ENCODE data around the gene ERP44. TPM values are rescaled to one million over a fixed set of nuclear protein-coding genes. Genes with fewer than 3 reads are reported as not detected.
A peak's percentile ranks its signal among the peaks of the same experiment; 100 is the strongest.
"Not testable (repeated sequence)": the region's sequence is repeated elsewhere in the genome, so short reads cannot be mapped to it uniquely, and the experiment has no call there.

The ERP44 gene
- total RNA-seq, 1 experiment from 2014 or later, result 20.9 TPM

DNA sequence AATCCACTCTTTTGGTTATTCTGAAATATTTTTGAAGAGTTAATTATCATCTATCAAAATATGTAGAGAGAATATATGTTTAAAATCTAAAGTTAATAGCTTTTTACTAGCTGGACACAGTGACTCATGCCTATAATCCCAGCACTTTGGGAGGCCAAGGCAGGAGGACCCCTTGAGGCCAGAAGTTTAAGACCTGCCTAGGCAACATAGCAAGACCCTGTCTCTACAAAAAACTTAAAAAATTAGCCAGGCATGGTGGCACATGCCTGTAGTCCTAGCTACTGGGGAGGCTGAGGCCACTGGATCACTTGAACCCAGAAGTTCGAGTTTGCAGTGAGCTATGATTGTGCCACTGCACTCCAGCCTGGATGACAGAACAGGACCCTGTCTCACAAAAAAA is 36.1 kb downstream of the ERP44 start:
- not testable (repeated sequence) for H4K20me1 ChIP-seq (ENCODE audit: insufficient read depth, low read depth, low read length); H3K9me2 ChIP-seq (replicated peaks; ENCODE audit: insufficient read depth, low read length); H3K36me3 ChIP-seq (ENCODE audit: insufficient read depth, low read length); DNase-seq; H2AFZ ChIP-seq (ENCODE audit: low read length); H3K27me3 ChIP-seq (ENCODE audit: low read length); H3K4me2 ChIP-seq (ENCODE audit: low read depth, low read length, poor library complexity, severe bottlenecking); H3K27ac ChIP-seq (ENCODE audit: low read length); H3K9ac ChIP-seq (ENCODE audit: low read length); H3K9me3 ChIP-seq (ENCODE audit: low read length); H3K4me3 ChIP-seq (ENCODE audit: low read length)
- H3K79me2 ChIP-seq (ENCODE audit: low read length), result peaks cover 63% of the 10 kb centered on the region
- peaks cover 64% of the 10 kb centered on the region for H3K4me1 ChIP-seq (ENCODE audit: low read length)

DNA sequence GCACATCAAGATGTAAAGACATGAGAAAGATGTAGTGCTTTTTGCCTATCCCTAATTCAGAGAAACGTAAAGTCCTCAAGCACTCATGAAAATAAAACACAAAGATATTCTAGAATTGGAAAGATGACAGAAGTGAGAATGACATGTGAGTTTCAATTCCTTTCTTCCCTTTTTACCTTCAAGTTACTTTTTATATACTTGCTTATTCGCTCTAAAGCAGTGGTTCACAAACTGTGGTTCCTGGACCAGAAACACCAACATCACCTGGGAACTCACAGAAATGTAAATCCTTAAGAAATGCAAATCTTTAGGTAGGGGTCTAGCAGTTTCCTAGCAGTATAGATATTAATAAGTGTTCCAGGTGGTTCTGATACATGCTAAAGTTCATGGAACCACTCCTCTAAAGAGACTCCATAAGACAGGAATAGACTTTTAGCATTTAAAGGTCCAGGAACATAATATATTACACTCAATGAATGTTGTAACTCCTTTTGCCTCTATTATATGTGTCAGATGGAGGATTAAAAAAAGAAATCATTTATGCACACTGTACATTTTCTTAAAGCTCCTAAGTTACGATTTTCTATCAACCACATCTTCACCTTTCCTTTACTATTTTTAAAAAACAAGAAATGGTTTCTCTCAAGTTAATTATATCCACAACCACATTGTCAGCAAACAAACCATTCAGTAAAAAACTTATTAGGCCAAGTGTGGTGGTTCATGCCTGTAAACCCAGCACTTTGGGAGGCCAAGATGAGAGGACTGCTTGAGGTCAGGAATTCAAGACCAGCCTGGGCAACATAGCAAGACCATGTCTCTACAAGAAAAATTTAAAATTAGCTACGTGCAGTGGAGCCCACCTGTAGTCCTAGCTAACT is 39.9 kb downstream of the ERP44 start:
- H3K79me2 ChIP-seq (ENCODE audit: low read length), result peaks cover 64% of the 10 kb centered on the region
- H3K27me3 ChIP-seq (ENCODE audit: low read length), result no peaks in the 10 kb centered on the region
- DNase-seq, result peak; percentile 93

DNA sequence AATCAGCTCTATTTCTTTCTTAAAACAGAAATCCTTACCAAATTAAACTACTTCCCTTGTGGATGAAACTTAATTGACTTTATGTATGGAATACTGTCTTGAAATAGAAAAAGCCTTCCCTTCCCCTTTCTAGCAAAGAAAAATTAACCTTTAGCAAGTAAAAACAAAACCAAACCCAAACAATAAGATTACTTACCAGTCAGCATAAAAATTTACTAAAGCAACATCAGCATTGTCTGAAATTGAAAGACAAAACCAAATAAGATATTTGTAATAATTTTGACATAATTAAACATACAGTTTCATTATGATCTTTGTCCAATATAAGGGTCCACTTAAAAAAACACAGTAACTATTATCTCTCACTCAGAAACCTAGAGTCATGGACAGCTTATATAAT is 41.2 kb downstream of the ERP44 start:
- Histone ChIP-seq H3K79me2 (ENCODE audit: low read length) (peaks cover 63% of the 10 kb centered on the region), H3K9me2 (replicated peaks; ENCODE audit: insufficient read depth, low read length) (no peaks in the 10 kb centered on the region), H3K4me2 (ENCODE audit: low read depth, low read length, poor library complexity, severe bottlenecking) (peak overlapping the region; percentile 35), H2AFZ (ENCODE audit: low read length) (no peak overlapping the region), H3K9ac (ENCODE audit: low read length) (no peak overlapping the region), H3K36me3 (ENCODE audit: insufficient read depth, low read length) (peaks cover 19% of the 10 kb centered on the region), H3K4me1 (ENCODE audit: low read length) (peaks cover 61% of the 10 kb centered on the region), H4K20me1 (ENCODE audit: insufficient read depth, low read depth, low read length) (no peaks in the 10 kb centered on the region), H3K27me3 (ENCODE audit: low read length) (no peaks in the 10 kb centered on the region), H3K9me3 (ENCODE audit: low read length) (no peaks in the 10 kb centered on the region), H3K4me3 (ENCODE audit: low read length) (no peak overlapping the region; the same call in 1 of the 2 replicates), H3K27ac (ENCODE audit: low read length) (peak overlapping the region; percentile 90)
- DNase-seq, result no peak

More for the DNA sequence above, 39.9 kb downstream of the ERP44 start:
- peak overlapping the region; percentile 90 for H3K27ac ChIP-seq (ENCODE audit: low read length)
- peak overlapping the region; percentile 35 for H3K4me2 ChIP-seq (ENCODE audit: low read depth, low read length, poor library complexity, severe bottlenecking)
- H3K4me3 ChIP-seq (ENCODE audit: low read length), result no peak overlapping the region
- H4K20me1 ChIP-seq (ENCODE audit: insufficient read depth, low read depth, low read length), result peaks cover 3% of the 10 kb centered on the region; the same call in 1 of the 2 replicates
- H2AFZ ChIP-seq (ENCODE audit: low read length), result no peak overlapping the region
- no peaks in the 10 kb centered on the region for H3K9me2 ChIP-seq (replicated peaks; ENCODE audit: insufficient read depth, low read length)
- no peaks in the 10 kb centered on the region for H3K9me3 ChIP-seq (ENCODE audit: low read length)
- H3K4me1 ChIP-seq (ENCODE audit: low read length), result peaks cover 60% of the 10 kb centered on the region
- H3K9ac ChIP-seq (ENCODE audit: low read length), result no peak overlapping the region
- H3K36me3 ChIP-seq (ENCODE audit: insufficient read depth, low read length), result peaks cover 19% of the 10 kb centered on the region

DNA sequence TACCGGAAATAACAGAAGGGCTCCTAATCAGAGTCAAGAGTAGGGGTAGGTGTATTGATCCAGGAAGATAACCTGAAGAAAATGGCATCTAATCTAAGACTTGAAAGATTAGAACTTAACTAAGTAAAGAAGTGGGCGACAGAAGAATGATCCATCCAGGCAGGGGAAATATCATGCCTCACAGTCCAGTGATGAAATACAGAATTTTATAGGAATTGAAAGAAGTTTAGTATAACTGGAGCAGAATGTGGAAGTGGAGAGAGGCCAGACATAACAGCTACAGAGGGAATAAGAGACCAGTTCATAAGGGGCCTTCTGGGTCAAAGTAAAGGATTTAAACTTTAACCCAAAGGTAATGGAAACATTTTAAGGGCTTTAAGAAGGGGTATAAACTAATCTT is 42.2 kb downstream of the ERP44 start:
- H3K9ac ChIP-seq (ENCODE audit: low read length), result no peak overlapping the region
- H3K4me1 ChIP-seq (ENCODE audit: low read length), result peaks cover 71% of the 10 kb centered on the region
- no peaks in the 10 kb centered on the region for H3K27me3 ChIP-seq (ENCODE audit: low read length)
- H3K9me3 ChIP-seq (ENCODE audit: low read length), result no peaks in the 10 kb centered on the region
- peak overlapping the region; percentile 90; the same call in 1 of the 2 replicates for H3K27ac ChIP-seq (ENCODE audit: low read length)
- no peaks in the 10 kb centered on the region for H3K9me2 ChIP-seq (replicated peaks; ENCODE audit: insufficient read depth, low read length)
- no peak overlapping the region for H2AFZ ChIP-seq (ENCODE audit: low read length)
- no peak overlapping the region for H3K4me2 ChIP-seq (ENCODE audit: low read depth, low read length, poor library complexity, severe bottlenecking)
- H3K79me2 ChIP-seq (ENCODE audit: low read length), result peaks cover 62% of the 10 kb centered on the region
- H4K20me1 ChIP-seq (ENCODE audit: insufficient read depth, low read depth, low read length), result no peaks in the 10 kb centered on the region
- no peak overlapping the region for H3K4me3 ChIP-seq (ENCODE audit: low read length)
- H3K36me3 ChIP-seq (ENCODE audit: insufficient read depth, low read length), result peaks cover 19% of the 10 kb centered on the region
- no peak for DNase-seq

DNA sequence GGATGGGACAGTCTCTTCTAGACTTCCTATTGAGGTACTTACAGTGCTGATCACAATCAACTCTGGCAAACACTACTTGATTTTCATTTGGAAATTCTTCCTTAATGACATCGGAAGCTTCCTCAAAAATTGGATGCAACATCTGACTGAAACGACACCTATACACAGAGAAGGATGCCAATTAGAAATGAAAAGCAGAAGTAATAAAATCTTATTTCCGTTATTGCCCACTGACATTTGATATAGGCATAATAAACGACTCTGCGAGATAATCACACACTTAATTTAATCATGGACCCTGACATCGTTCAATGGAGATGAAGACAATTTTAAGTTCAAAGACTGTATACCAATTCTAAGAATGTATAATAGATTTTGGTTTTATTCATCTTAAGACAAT is 46.4 kb downstream of the ERP44 start:
- Histone ChIP-seq H2AFZ (ENCODE audit: low read length) (no peak overlapping the region), H3K4me2 (ENCODE audit: low read depth, low read length, poor library complexity, severe bottlenecking) (peak overlapping the region; percentile 10), H3K4me1 (ENCODE audit: low read length) (peaks cover 34% of the 10 kb centered on the region), H3K4me3 (ENCODE audit: low read length) (no peak overlapping the region), H3K9me2 (replicated peaks; ENCODE audit: insufficient read depth, low read length) (no peaks in the 10 kb centered on the region), H3K27ac (ENCODE audit: low read length) (peak overlapping the region; percentile 54), H3K9ac (ENCODE audit: low read length) (no peak overlapping the region), H3K9me3 (ENCODE audit: low read length) (no peaks in the 10 kb centered on the region), H3K27me3 (ENCODE audit: low read length) (no peaks in the 10 kb centered on the region), H3K79me2 (ENCODE audit: low read length) (peaks cover 81% of the 10 kb centered on the region), H3K36me3 (ENCODE audit: insufficient read depth, low read length) (peaks cover 30% of the 10 kb centered on the region), H4K20me1 (ENCODE audit: insufficient read depth, low read depth, low read length) (no peaks in the 10 kb centered on the region)
- DNase-seq, result peak; percentile 54

DNA sequence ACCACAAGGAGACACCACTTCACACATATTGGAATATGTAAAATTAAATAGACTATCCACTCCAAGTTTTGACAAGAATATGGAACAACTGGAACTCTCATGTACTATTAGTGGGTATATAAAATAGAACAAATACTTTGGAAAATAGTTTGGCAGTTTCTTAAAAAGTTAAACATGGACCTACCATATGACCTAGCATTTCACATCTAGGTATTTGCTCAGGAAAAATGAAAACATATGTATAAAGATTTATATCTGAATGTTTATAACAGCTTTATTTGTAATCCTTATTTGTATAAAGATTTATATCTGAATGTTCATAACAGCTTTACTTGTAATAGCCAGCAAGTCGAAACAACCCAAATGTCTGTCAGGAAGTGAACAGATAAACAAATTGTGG is 49.2 kb downstream of the ERP44 start:
- peaks cover 20% of the 10 kb centered on the region for H3K4me1 ChIP-seq (ENCODE audit: low read length)
- DNase-seq, result no peak
- peaks cover 14% of the 10 kb centered on the region; the same call in 1 of the 2 replicates for H3K36me3 ChIP-seq (ENCODE audit: insufficient read depth, low read length)
- H3K4me2 ChIP-seq (ENCODE audit: low read depth, low read length, poor library complexity, severe bottlenecking), result no peak overlapping the region
- H3K9me3 ChIP-seq (ENCODE audit: low read length), result no peaks in the 10 kb centered on the region
- H2AFZ ChIP-seq (ENCODE audit: low read length), result no peak overlapping the region
- no peak overlapping the region for H3K27ac ChIP-seq (ENCODE audit: low read length)
- no peak overlapping the region for H3K4me3 ChIP-seq (ENCODE audit: low read length)
- H3K9me2 ChIP-seq (replicated peaks; ENCODE audit: insufficient read depth, low read length), result no peaks in the 10 kb centered on the region
- H3K79me2 ChIP-seq (ENCODE audit: low read length), result peaks cover 87% of the 10 kb centered on the region
- no peaks in the 10 kb centered on the region for H4K20me1 ChIP-seq (ENCODE audit: insufficient read depth, low read depth, low read length)
- H3K27me3 ChIP-seq (ENCODE audit: low read length), result no peaks in the 10 kb centered on the region
- no peak overlapping the region for H3K9ac ChIP-seq (ENCODE audit: low read length)

DNA sequence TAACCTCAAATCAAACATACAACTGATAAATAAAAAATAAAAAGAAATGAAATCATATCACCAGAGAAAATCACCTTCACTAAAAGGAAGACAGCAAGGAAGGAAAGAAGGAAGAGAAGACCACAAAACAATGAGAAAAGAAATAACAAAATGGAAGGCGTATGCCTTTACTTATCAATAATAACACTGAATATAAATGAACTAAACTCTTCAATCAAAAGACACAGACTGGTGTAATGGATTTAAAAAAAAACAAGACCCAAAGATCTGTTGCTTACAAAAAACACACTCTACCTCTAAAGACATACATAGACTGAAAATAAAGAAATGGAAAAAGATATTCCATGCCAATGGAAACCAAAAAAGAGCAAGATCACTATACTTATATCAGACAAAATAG is 60.3 kb downstream of the ERP44 start:
- H3K9me2 ChIP-seq (replicated peaks; ENCODE audit: insufficient read depth, low read length), result no peaks in the 10 kb centered on the region
- H3K4me2 ChIP-seq (ENCODE audit: low read depth, low read length, poor library complexity, severe bottlenecking), result no peak overlapping the region
- no peak overlapping the region for H3K9ac ChIP-seq (ENCODE audit: low read length)
- no peaks in the 10 kb centered on the region for H3K27me3 ChIP-seq (ENCODE audit: low read length)
- no peak overlapping the region for H3K27ac ChIP-seq (ENCODE audit: low read length)
- no peaks in the 10 kb centered on the region; the same call in 1 of the 2 replicates for H3K36me3 ChIP-seq (ENCODE audit: insufficient read depth, low read length)
- no peak overlapping the region for H3K4me3 ChIP-seq (ENCODE audit: low read length)
- no peaks in the 10 kb centered on the region for H3K4me1 ChIP-seq (ENCODE audit: low read length)
- H4K20me1 ChIP-seq (ENCODE audit: insufficient read depth, low read depth, low read length), result no peaks in the 10 kb centered on the region
- no peak overlapping the region for H2AFZ ChIP-seq (ENCODE audit: low read length)
- peaks cover 93% of the 10 kb centered on the region for H3K79me2 ChIP-seq (ENCODE audit: low read length)
- no peak for DNase-seq
- no peaks in the 10 kb centered on the region for H3K9me3 ChIP-seq (ENCODE audit: low read length)

DNA sequence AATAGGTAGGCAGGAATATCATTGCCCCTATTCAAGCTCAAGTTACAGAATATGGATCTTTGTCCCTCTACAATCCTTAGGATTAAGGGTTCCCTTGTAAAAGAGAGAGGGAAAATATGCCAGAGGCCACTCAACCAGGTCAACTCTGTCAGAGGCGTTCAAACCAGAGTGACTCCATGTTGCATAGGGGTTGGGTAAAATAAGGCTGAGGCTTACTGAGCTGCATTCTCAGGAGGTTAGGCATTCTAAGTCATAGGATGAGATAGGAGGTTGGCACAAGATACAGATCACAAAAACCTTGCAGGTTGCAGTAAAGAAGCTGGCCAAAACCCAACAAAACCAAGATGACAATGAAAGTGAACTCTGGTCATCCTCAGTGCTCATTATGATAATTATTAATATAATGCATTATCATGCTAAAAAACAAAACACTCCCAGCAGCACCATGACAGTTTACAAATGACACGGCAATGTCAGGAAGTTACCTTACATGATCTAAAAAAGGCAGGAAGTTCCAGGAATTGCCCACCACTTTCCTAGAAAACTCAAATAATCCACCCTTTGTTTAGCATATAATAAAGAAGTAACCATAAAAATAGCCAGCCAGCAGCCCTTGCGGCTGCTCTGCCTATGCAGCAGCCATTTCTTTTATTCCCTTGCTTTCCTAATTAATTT is 64.8 kb downstream of the ERP44 start:
- Histone ChIP-seq H3K9me3 (ENCODE audit: low read length) (no peaks in the 10 kb centered on the region), H3K27me3 (ENCODE audit: low read length) (no peaks in the 10 kb centered on the region), H2AFZ (ENCODE audit: low read length) (no peak overlapping the region), H3K27ac (ENCODE audit: low read length) (no peak overlapping the region), H3K9me2 (replicated peaks; ENCODE audit: insufficient read depth, low read length) (no peaks in the 10 kb centered on the region), H3K9ac (ENCODE audit: low read length) (no peak overlapping the region), H3K4me1 (ENCODE audit: low read length) (peaks cover 5% of the 10 kb centered on the region), H3K4me2 (ENCODE audit: low read depth, low read length, poor library complexity, severe bottlenecking) (no peak overlapping the region), H3K79me2 (ENCODE audit: low read length) (peaks cover 81% of the 10 kb centered on the region), H4K20me1 (ENCODE audit: insufficient read depth, low read depth, low read length) (no peaks in the 10 kb centered on the region), H3K36me3 (ENCODE audit: insufficient read depth, low read length) (peaks cover 3% of the 10 kb centered on the region; the same call in 1 of the 2 replicates), H3K4me3 (ENCODE audit: low read length) (no peak overlapping the region)
- no peak for DNase-seq
